NCI-H748 (cell line): Measurements from ENCODE around the gene GPC6.

Experiments
- DNase-seq: peaks from one replicate; lab custom pipeline; 2025; ENCODE audit not compliant: unreplicated experiment; lab: John Stamatoyannopoulos, UW

The GPC6 gene

GRCh38 chr13:94073007-94073744 is 846.6 kb downstream of the GPC6 start:
- peak; percentile 76 for DNase-seq

- DNase-seq: no peak
Observed at GRCh38 chr13:94079876-94080275, 853.3 kb downstream of the GPC6 start.

DNA sequence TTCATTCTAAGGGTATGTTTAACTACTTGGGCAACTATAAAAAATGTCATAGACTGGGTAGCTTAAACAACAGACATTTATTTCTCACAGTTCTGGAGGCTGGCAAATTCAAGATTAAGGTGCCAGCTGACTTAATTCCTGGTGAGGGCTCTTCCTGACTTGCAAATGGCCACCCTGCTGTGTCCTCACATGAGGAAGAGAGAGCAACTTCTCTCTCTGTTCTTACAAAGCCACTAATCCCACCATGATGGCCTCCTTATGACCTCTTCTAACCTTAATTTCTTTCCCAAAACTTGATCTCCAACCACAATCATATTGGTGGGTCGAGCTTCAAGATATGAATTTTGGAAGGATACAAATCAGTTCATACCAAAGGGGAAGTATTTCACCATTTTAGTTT is 853.9 kb downstream of the GPC6 start:
- no peak for DNase-seq

GRCh38 chr13:94087100-94087499 is 860.5 kb downstream of the GPC6 start:
- DNase-seq: peak; percentile 69

GRCh38 chr13:94088742-94089141 is 862.1 kb downstream of the GPC6 start:
- no peak for DNase-seq

- no peak for DNase-seq
Observed at GRCh38 chr13:94090773-94091480, 864.3 kb downstream of the GPC6 start.

DNA sequence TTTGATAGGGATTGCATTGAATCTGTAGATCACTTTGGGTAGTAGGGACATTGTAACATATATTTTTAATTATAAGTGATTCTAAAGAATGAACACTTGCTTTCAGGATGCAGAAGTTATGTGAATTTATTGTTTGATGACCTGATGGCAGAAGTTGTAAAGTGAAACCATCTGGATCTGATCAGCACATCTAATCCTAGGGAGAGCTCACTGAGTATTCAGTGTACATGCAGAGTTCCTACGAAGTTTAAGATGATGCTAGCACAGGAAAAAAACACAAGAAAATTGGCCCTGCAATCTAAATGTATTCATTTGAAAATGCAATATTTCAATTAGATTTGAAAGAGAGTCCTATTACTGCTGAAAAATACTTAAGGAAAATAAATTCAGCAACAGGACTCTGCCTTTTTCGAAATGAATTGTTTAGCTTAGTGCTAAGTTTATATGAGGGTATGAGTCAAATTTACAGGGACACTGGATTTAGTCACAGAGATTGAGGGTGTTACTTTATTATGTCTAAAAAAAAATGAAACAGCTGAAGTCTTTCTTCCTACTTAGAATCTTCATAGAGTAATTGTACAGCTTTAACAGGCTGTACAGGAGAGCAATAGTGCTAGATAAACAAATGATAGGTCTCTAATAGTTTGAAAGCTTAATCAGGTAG is 867.2 kb downstream of the GPC6 start:
- DNase-seq: no peak

- peak; percentile 56 for DNase-seq
Observed at GRCh38 chr13:94109715-94110374, 883.2 kb downstream of the GPC6 start.

- no peak for DNase-seq
Observed at GRCh38 chr13:94112227-94112626, 885.6 kb downstream of the GPC6 start.

GRCh38 chr13:94112731-94113130 is 886.1 kb downstream of the GPC6 start:
- DNase-seq: no peak

DNA sequence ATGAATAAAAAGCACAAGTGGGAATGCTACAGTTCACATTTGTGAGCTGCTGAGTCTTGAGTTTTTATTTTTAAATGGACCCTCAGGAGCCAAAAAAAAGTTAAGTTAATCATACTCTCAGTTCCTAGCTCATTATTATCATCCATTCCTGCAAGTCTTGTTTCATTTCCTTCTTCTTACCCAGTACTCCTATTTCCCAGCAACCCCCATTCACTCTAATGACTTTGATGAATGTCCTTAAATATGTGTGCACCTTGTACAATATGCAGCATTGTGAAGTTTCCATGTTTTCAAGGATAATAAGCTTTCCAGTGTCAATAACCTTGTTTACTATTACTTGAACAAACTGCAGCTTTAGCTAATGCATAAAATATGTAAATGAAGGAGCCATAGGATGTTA is 886.6 kb downstream of the GPC6 start:
- no peak for DNase-seq

DNA sequence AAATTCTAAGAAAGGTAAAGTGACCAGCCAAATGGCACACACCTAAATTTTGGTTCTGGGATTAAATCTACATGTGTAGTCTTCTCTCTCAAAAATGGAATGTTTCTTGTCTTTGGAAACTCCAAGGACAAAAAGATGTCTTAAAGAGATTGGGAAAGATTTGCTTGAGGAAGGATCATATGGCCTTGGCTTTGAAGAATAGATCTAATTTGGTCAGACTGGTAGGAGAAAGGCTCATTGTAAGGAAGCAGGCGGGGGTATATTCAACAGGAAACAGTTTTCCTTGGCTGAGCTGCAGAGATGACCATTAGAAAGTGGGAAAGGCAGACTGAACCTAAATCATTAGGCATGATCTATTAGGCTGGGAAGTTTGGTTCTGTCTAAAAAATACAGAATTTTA is 887.6 kb downstream of the GPC6 start:
- no peak for DNase-seq

DNA sequence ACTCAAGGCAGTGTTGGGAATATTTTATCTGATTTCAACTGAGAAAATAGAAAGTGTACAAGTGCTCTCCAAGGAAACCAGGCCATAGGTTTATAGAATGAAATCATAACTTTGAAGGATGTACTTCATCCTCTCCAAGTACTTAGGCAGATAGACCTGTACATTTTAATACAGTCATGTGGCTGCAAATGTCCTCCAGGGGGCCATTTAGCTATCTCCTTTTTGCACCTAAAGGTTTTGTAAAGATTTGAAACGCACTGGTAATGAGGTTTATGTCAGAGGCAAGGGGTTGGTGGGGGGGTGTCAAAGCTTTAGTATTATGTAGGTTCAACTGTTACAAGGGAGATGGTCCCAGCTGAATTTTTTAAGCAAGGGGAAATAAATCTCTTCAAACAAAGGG is 888.4 kb downstream of the GPC6 start:
- no peak for DNase-seq

GRCh38 chr13:94119360-94119936 is 892.8 kb downstream of the GPC6 start:
- DNase-seq: no peak

DNA sequence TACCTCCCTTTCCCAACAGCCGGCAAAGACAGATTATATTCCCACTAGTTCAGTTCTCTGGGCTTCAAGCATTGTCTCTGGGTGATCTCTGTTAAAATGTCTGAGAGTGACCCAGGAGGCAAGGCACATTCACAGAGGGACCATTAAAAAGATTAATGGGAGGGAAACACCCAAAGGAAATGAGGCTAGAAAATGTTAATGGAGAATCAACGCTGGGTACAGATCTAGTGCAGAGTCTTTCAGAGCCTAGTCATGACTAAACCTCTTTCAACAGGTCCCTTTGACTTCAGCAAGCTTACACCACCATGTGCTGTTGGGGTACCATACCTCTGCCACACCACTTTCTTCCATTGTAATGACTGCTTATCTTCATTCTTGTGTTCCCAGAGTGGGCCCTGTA is 894.3 kb downstream of the GPC6 start:
- DNase-seq: no peak

DNA sequence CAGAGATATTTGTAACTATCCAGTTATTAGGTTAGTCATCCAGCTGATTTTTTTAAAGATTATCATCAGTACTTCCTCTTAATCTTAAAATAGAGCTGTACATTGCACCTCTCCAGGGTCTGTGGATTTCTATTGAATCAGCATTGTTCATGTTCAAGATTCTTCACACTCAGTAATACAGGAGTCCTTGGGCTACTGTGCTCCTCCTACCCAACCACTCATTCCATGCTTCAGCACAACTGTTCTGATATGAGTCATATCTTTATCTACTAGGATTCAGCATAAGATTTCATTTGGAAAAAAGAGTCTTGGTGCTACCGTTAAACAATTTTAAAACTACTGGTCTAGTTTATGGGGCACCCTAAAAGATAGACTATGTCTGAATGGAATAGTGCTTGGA is 895.1 kb downstream of the GPC6 start:
- no peak for DNase-seq

- no peak for DNase-seq
Observed at GRCh38 chr13:94122300-94122915, 895.8 kb downstream of the GPC6 start.

DNA sequence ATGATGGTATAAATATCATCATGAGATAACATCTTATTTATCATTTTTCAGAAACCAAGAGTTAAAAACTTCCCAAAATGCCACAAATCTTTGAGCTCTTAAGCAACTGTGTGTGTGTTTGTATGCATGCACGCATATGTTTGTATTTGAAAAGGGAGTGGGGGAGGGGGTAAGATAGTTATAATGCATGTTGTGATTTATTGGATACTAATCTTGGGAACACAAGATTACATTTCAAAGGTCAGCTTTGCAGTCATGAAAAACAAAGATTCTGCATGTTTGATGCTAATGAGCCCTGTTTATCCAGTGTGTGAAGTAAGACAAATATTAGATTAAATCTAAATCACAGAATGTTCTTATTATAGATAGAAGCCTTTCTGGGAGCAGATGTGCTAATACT is 897.0 kb downstream of the GPC6 start:
- DNase-seq: no peak

- DNase-seq: no peak
Observed at GRCh38 chr13:94128430-94128829, 901.8 kb downstream of the GPC6 start.

DNA sequence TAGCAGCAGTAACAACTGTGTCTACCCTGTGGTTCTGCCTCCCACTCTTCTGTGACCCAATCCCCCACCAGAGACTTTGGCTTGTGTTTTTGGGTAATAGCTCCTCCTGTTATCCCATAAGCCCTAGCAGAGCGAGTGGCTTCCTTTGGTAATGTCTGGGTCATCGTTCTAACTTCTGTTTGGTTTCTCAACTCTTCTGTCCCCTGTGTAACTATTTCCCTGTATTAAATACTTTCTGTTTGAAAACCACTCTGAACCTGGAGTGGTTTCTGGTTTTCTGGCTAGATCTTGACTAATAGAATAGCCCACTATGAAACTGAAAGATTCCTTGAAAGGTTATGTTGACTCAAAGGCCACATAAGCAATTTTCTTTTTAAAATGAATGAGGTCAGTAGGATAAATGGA is 902.9 kb downstream of the GPC6 start:
- DNase-seq: no peak

- no peak for DNase-seq
Observed at GRCh38 chr13:94138831-94139230, 912.2 kb downstream of the GPC6 start.
